Smooth muscle cell of trachea (primary cell): Measurements from ENCODE around the gene OR9A2. TPM values are rescaled to one million over a fixed set of nuclear protein-coding genes. Genes with fewer than 3 reads are reported as not detected.

Experiments used
- total RNA-seq: library from RNA; depleted of rRNA; stranded (reverse); fragments of >200 nt; gene quantifications from 2 replicates; pipeline ENCODE4 v1.2.1, GENCODE V29; 2014

OR9A2 gene
- not detected in 2 replicates for total RNA-seq

GRCh38 chr7:143027032-143027431 is at the start of gene OR9A2:
OR9A2 (minus strand) TSS chr7:143027132; CDS start chr7:143027132, 0 bp downstream.

GRCh38 chr7:143052041-143052440 is 25.1 kb upstream of the OR9A2 start, which contains the start of gene OR6V1:
OR6V1 (plus strand) TSS chr7:143052341; CDS start chr7:143052341, 0 bp downstream.

Other genes starting within 250 kb of the OR9A2 start
- 1.9 and 8.8 TPM in 2 replicates for gene EPHB6, start 172.1 kb downstream of the OR9A2 start, total RNA-seq
- not detected in 2 replicates for gene TRPV6, start 141.4 kb downstream of the OR9A2 start, total RNA-seq
- gene TRPV5, start 93.4 kb downstream of the OR9A2 start, total RNA-seq = not detected in 2 replicates
- not detected in 2 replicates for gene LLCFC1, start 87.6 kb downstream of the OR9A2 start, total RNA-seq
- gene KEL, start 64.8 kb downstream of the OR9A2 start, total RNA-seq = 0.17 TPM in 1 of 2 replicates, not detected in the other
- gene OR6V1, start 25.2 kb upstream of the OR9A2 start, total RNA-seq = not detected in 2 replicates
- not detected in 2 replicates for gene PIP, start 104.9 kb upstream of the OR9A2 start, total RNA-seq
- gene TAS2R39, start 156.3 kb upstream of the OR9A2 start, total RNA-seq = not detected in 2 replicates
- not detected in 2 replicates for gene TAS2R40, start 194.9 kb upstream of the OR9A2 start, total RNA-seq
- gene GSTK1, start 236.3 kb upstream of the OR9A2 start, total RNA-seq = 106 and 155 TPM in 2 replicates